GM11168 (cell line): Measurements from ENCODE around the gene CYB561A3.

ENCODE experiments used
- in situ Hi-C: fragments of 300-500 bp; cut with MboI; formaldehyde crosslinking; loops from one replicate; pipeline ENCODE4 v1.12.0; 2022; ENCODE audit warnings: low sequenced_read_pairs; ENCODE audit not compliant: unreplicated experiment

CYB561A3 gene

DNA sequence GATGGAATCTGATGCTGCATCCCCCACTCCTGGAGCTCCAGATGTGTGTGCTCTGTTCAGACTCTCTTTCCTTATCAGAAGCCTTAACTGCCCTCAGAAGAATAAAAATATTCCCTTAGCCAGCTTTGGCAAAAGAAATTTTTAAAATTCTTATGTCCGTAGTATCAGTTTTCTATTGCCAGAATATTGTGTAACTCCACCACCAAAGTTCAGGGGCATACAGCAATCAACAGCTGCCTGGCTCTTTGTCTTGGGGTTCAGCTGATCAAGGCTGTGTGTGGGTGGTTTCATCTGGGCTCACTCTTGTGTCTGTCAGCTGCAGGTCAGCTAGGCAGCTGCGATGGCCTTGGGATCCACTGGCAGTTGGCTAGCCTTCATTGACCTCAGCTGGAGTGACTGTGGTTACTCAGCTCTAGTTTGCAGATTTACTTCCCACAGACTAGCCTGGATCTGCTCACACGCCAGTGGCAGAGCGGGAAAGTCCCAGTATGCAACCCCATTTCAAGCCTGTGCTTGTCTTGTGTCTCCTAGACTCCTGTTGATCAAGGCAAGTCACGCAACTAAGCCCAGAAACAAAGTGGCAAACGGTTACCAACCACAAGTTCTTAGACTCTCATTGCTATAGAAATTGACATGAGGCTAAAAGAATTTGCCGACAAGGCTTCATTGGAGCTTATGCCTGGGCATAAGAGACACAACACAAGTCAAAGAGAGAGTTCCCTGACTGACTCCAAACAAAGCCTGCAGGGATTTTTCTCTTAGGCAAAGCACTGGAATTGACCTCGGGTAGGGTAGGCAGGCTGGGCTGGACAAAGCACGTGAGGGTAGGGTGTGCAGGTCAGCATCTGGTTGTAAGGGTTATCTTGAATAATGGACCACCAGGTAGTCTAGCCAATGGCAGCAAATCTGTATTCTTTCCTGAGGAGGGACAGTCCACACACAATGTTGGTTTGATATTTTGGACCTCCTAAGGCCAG is 8.0 kb upstream of the CYB561A3 start:
- in situ Hi-C loops = no loop called here

DNA sequence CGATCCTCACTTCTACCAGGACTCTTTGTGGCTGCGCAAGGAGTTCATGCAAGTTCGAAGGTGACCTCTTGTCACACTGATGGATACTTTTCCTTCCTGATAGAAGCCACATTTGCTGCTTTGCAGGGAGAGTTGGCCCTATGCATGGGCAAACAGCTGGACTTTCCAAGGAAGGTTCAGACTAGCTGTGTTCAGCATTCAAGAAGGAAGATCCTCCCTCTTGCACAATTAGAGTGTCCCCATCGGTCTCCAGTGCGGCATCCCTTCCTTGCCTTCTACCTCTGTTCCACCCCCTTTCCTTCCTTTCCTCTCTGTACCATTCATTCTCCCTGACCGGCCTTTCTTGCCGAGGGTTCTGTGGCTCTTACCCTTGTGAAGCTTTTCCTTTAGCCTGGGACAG is 7.0 kb upstream of the CYB561A3 start:
- in situ Hi-C loops = no loop called here

DNA sequence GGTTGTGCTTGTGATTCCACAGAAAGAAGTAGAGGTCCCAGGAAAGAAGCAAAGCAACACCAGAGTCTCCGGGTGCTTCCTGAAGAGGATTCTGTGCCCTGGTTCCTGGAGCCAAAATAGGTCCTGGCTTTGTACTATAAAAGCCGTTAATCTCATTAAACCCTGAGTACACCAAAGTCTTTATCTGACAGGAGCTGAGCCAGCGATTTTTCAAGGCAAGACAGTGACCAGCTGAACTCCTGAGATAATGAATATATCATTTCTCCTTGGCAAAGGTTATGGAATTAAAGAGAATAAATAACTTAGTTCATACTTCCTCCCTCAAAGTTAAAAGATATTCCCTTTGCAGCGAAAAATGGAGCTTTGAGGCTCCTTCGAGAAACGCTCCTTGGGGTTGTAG is 5.7 kb upstream of the CYB561A3 start:
- in situ Hi-C loops = no loop called here

DNA sequence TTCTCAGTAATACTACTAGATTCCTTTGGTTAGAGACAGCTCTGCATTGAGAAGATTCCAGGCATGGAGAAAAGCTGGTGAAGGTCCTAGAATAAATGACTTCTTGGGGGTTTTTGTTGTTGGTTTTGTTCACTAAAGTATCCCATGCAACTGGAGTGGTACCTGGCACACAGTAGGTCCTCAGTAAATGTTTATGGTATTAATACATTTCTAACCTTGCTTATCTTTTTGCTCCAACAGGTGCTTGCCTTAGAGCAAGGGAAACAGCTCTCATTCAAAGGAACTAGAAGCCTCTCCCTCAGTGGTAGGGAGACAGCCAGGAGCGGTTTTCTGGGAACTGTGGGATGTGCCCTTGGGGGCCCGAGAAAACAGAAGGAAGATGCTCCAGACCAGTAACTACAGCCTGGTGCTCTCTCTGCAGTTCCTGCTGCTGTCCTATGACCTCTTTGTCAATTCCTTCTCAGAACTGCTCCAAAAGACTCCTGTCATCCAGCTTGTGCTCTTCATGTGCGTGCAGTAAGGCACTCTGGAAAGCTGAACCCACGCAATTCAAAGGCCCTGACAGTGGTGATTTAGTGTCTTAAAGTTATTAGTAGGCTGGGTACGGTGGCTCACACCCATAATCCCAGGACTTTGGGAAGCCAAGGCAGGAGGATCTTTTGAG is 2.5 kb upstream of the CYB561A3 start:
- in situ Hi-C loops = no loop called here

DNA sequence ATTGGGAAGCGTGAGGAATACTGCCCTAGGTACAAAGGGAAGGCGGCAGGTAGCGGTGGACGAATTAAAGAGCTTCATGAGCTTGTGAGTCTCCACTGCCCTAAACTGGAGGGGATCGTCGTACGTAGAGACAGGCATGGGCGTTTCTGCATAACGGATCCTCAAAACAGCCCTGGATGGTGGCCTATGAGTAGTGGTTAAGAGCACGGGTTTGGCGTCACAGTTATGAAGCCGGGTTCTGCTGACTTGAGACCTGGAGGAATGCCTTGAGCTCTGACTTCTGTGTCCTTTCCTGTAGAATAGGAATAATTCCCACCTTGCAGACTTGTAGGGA is 827 bp upstream of the CYB561A3 start:
- in situ Hi-C loops = no loop called here

DNA sequence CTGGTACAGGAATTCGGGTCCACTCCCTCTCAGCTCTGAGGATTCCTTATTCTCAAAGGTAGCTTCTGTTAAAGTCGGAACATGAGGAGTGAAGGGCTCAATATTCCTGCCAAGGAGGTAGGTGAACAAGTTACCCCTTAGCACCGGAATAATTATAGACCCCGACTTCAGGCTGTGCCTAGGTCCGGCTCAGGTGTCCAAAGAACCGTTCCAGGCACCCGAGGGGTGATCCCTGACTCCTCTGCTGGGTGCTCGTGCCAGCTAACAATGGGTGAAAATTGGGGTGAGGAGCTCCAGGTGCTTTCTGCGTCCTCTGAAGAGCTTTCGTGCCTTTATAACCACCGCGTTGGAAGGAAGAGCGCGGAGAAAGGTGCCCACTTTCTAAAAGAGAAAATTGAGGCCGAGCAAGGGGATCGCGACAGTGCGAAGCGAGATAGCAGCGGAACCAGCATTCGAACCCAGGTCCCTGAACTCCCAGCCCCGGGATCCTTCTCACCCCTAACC is 393 bp downstream of the CYB561A3 start:
- in situ Hi-C loops = no loop called here

DNA sequence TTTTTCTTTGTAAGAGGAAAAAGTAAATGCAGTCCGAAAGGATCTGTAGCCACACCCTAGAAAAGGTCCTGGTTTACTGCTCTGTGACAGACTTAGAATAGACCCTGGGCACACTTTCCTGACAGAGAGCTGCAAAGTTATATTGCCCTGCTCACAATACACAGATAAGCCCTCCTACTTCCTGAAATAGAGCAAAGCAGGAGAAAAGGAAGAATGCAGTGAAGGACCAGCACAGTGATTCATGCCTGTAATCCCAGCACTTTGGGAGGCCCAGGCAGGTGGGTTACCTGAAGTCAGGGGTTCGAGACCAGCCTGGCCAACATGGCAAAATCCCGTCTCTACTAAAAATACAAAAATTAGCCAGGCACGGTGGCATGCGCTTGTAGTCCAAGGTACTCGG is 2.2 kb downstream of the CYB561A3 start:
- in situ Hi-C loops = no loop called here

DNA sequence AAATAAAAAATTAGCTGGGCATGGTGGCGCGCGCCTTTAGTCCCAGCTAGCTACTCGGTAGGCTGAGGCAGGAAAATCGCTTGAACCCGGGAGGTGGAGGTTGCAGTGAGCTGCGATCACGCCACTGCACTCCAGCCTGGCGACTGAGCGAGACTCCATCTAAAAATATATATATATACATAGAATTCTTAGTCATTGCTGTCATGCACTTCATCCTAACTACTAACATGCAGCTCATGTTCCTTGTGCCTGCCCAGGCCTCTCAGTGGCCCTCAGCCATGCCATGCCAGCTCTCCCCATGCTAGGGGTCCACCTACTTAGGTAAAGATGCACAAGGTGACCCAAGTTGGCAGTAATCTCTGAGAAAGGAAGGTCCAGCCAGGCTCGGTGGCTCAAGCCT is 3.1 kb downstream of the CYB561A3 start:
- in situ Hi-C loops = no loop called here

DNA sequence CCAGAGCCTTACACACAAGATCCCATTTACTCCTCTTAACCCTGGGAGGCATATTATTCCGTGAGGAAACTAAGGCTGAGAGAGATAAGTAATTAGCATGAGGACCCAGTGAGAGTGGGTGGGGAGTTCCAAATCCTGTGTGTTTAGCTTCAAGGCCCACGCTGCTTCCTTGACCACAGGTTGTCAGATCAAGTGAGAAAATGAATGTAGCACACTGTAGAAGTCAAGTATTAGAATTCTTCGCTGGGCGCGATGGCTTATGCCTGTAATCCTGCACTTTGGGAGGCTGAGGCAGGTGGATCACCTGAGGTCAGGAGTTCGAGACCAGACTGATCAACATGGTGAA is 3.8 kb downstream of the CYB561A3 start:
- in situ Hi-C loops = no loop called here

DNA sequence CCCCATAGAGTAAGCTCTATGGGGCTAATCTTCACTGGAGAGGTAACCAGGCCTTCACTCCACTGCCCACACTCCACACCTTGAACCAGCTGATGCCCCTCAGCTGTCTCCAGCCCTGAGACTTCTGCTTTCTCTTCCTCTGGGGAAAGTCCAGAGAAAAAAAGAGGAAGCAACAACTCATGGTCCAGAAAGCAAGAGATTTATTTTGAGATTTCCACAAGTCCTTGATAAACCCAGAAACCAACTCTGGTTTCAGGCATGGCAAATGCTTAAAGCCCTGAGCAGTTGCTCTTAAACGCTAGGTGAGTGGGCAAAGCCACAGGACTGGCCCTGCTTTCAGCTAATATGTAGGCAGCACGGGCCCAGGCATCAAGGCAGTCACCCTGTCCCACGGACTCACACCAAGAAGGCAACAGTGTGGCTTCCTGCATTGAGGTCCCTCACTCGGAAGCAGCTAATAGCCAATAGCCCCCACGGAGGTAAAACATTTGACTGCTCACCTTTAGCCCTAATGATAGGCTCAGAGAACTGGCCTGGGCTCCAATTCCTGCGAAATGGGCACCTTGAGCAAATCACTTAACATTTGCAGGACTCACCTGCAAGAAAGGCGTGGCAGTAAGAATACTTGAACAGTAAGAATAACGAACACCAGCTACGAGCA is 4.3 kb downstream of the CYB561A3 start:
- in situ Hi-C loops = no loop called here

DNA sequence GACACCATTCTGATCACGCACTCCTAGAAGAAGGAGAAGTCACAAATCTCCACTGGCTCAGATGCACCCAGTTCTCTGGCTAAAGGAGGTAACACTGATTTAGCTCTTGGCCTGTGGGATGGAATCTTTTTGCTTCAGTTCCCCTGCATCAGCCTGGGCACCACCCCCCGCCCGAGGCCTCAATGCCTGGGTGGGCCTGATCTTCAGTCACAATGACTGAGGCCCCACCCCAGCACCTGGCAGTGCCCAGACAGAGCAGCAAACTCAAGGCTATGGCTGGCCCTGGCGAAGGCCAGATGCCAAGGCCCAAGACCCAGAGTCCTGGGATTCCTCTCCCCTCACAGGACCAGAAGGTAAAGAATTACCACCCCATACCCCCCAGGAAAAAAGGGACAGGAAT is 5.0 kb downstream of the CYB561A3 start:
- in situ Hi-C loops = no loop called here

DNA sequence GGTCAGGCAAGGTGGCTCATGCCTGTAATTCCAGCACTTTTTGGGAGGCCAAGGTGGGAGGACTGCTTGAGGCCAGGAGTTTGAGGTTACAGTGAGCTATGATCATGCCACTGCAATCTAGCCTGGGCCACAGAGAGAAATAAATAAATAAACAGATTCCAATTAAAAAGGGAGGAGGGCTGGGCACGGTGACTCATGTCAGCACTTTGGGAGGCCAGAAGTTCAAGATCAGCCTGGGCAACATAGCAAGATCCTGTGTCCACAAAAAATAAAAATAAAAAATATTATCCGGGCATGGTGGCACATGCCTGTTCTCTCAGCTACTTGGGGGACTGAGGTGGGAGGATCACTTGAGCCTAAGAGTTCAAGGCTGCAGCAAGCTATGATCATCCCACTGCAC is 7.5 kb downstream of the CYB561A3 start:
- in situ Hi-C loops = no loop called here

DNA sequence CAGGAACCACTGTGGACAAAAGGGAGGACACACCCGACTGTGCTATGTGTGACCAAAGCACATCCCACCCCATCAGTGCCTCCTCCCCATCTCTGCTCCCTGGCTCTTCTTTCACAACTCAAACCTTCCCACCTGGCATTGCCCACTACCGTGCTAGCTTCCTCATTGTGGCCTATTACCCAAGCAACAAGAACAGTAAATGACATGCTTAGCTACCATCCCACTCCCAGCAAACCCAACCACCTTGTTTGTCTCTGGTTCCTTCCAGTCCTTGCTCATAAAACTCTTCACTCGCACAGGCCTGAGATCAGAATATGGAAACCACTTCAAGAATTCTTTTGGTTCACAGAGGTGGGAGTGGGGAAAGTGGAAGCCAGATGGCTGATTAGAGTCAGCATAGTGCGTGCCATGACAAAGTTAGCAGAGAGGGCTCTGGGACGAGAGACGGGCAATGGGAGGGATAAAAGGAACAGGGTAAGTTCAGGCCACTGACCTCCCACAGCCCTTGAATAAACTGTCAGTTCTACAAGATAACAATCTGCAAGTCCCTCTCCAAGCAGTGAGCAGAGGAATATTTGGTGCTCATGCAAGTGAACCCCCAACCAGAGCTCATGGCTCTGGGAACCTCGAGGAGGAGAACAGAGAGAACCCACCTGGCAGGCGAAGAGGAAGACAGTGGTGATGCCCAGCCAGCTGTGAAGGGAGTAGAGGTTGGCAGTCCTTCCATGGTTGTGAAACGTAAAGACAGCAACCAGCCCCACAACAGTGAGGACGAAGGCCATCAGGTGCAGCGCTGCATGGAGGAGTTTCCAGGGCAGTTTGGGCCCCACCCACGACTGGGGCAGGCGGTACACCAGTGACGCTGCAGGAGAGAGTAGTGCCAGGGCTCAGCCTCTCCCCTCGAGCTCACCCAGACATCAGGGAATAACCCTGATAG is 8.3 kb downstream of the CYB561A3 start:
- in situ Hi-C loops = no loop called here

DNA sequence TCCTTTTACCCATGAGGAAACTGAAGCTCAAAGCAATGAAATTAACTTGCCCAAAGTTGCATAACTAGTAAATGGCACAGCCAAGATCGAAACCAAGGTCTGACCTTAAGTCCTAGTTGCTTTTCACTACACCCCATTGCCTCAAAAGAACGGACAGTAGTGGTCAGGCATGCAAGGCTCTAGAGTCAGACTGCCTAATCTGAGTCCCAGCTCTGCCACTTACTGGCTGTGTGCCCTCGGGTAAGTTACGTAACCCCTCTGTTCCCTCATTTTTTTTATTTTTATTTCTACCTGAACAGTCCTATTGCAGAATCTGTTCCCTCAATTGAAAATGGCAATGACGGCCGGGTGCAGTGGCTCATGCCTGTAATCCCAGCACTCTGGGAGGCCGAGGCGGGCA is 9.6 kb downstream of the CYB561A3 start:
- in situ Hi-C loops = no loop called here

DNA sequence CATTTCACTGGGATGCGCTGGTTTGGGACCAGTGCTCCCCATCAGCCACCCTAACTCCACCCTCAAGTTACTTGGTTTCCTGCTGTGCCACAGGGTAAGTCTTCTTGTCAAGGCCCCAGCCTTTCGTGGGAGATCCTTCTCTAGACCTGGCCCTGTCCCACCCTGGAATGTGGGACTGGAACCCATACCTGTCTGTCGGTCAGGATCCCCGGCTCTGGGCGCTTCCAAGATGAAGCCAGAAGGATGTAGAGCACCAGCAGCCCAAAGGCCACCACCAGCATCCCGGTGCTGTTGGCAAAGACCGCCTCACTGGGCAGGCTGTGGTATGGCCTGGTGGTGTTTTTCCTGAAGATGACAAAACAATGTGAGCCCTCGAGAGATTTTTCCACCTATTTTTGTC is 10.9 kb downstream of the CYB561A3 start:
- in situ Hi-C loops = no loop called here

DNA sequence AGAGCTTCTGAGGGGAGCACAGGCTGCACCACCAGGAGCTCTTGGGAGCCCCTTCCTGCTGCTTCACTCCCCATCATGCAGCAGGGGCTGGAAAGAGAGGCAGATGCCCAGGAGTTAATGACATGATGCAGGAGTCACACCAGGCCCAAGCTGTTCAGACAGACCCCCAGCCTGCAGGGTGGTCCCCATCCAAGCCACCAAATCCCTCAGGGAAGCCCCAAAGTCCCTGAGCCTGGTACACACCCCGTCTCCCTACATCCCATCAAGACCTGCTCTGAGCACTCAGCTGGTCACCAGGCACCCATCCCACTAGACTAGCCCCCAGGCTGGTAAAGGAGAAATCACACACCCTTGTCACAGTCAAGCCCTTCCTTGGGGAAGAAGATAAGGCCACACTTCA is 11.3 kb downstream of the CYB561A3 start:
- in situ Hi-C loops = no loop called here

DNA sequence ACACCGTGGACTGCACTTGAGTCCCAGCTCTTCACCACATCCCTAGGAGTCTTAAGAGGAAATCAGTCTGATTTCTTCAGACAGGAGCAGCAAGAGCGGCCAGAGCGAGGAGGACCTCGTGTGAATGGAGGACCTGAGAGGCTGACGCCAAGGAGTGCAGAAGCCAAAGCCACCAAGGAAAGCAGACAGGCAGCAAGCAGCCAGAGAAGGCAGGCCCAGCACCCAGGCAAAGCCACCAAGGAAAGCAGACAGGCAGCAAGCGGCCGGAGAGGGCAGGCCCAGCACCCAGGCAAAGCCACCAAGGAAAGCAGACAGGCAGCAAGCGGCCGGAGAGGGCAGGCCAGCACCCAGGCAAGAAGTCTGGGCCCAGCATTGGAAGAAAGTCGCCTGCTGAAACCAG is 11.8 kb downstream of the CYB561A3 start:
- in situ Hi-C loops = no loop called here

DNA sequence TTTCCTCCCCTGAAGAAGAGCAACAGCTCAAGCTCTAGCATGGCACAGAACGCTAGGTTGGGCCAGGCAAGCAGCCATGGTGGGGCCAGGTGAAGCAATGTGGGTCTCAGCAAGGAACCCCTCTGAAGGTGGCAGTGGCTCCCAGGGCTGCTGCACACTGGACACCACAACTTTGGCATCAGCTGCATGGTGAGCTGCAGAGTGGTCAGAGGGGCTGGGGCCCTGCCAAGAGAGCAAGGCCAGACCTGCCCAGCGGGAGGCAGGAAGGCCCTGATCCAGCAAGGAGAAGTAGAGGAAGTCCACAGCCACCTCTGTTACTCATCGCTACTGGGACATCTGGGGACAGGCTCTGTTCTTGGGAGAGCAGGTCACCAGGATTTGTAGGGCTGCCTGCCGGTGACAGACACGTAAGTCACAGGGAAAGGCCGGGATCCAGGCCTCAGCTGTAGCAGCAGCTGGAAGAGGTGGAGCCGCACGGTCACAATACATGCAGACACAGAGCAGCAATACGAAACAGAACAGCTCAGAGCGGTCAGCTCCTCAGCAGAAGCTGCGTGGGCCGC is 12.4 kb downstream of the CYB561A3 start:
- in situ Hi-C loops = no loop called here

DNA sequence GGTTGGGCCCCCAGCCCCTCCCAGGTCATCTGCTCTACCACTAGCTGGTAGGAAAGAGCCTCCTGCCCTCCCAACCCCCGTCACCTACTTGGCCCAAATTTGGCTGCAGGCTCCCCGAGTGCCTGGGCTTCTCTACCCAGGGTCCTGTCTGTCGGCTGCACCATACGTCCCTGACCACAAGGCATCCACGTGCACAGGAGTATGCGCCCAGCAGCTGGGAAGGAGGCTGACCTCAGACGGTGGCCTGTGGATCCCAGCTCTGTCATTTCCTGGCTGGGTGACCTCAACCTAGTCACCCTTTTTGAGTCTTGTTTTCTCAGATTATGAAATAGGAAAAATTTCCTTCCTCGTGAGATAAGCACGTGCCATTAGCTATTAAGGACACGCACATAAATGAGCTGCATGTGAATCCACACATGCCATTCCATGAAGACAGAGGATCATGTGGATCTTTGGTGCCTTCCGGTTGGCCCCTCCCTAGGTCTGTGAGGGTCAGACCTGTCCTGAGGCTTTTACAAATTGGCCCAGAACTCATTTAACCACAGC is 13.7 kb downstream of the CYB561A3 start:
- in situ Hi-C loops = no loop called here
